Caco-2 (cell line): ENCODE results near the gene DENND4B. TPM values are rescaled to one million over a fixed set of nuclear protein-coding genes. Genes with fewer than 3 reads are reported as not detected.

ENCODE experiments used
- BruUV-seq: library from RNA; stranded (reverse); fragments of 400-500 nt; replicated peaks from 2 replicates; lab custom pipeline; 2021; lab: Mats Ljungman, UMichigan
- CTCF ChIA-PET: fragments of 300-600 bp; sonication (Branson Sonifier 250); formaldehyde crosslinking; loops from one replicate; lab custom pipeline; 2022; ENCODE audit warnings: antibody characterized with exemption; lab: Charles Lee
- POLR2A ChIA-PET: fragments of 300-600 bp; sonication (Branson Sonifier 250); formaldehyde crosslinking; loops from one replicate; lab custom pipeline; 2022; ENCODE audit warnings: antibody characterized with exemption; lab: Charles Lee
- DNase-seq, 2 experiments: peaks; one replicate each; pipeline versions ENCODE4 v3.0.0 to v3.0.0-alpha.2; 2020 to 2022
- H3K27me3 ChIP-seq: replicated peaks from 2 replicates; pipeline ENCODE4 v1.6.0; 2011; ENCODE audit warnings: low read length; ENCODE audit not compliant: control insufficient read depth, insufficient read depth
- H3K36me3 ChIP-seq: 2 replicates; pipeline ENCODE4 v1.5.1; 2011; ENCODE audit warnings: low read length; ENCODE audit not compliant: control insufficient read depth, insufficient read depth
- H3K4me1 ChIP-seq: fragments of 250-450 bp; sonication (Bioruptor Pico); 2 replicates; pipeline ENCODE4 v1.5.1; 2020; ENCODE audit warnings: mild to moderate bottlenecking
- H3K4me3 ChIP-seq: 2 replicates; pipeline ENCODE4 v1.5.1; 2011; ENCODE audit warnings: low read depth, mild to moderate bottlenecking, control low read depth, low read length
- H3K9me3 ChIP-seq: fragments of 250-450 bp; sonication (Bioruptor Pico); 2 replicates; pipeline ENCODE4 v1.5.1; 2020; ENCODE audit warnings: mild to moderate bottlenecking, moderate library complexity
- H3K27ac Mint-ChIP-seq: one replicate; pipeline ENCODE4 v1.8.0; 2022; ENCODE audit warnings: mixed read lengths; ENCODE audit not compliant: unreplicated experiment
- H3K27me3 Mint-ChIP-seq: one replicate; pipeline ENCODE4 v1.8.0; 2022; ENCODE audit warnings: mixed read lengths; ENCODE audit not compliant: insufficient read depth, unreplicated experiment
- H3K36me3 Mint-ChIP-seq: one replicate; pipeline ENCODE4 v1.8.0; 2022; ENCODE audit warnings: mild to moderate bottlenecking, mixed read lengths; ENCODE audit not compliant: insufficient read depth, unreplicated experiment
- H3K4me1 Mint-ChIP-seq: one replicate; pipeline ENCODE4 v1.8.0; 2022; ENCODE audit warnings: low read depth, mixed read lengths; ENCODE audit not compliant: unreplicated experiment
- H3K4me3 Mint-ChIP-seq: one replicate; pipeline ENCODE4 v1.8.0; 2022; ENCODE audit warnings: mild to moderate bottlenecking, moderate library complexity, mixed read lengths; ENCODE audit not compliant: unreplicated experiment
- H3K9me3 Mint-ChIP-seq: one replicate; pipeline ENCODE4 v1.8.0; 2022; ENCODE audit warnings: mixed read lengths; ENCODE audit not compliant: unreplicated experiment
- CTCF ChIP-seq, 2 experiments: fragments of 200-600 bp in 1 of 2; IDR thresholded peaks; 1 replicate in 1 of 2; 2 replicates in 1 of 2; pipeline versions ENCODE4 v1.5.1 to v1.8.0; 2011 to 2022; ENCODE audit warnings: antibody characterized with exemption in 1 of 2, control low read depth in 1 of 2, inconsistent platforms in 1 of 2, low read depth in 1 of 2, low read length in 1 of 2, mild to moderate bottlenecking in 1 of 2, moderate library complexity in 1 of 2; ENCODE audit not compliant: insufficient read depth in 1 of 2, severe bottlenecking in 1 of 2, unreplicated experiment in 1 of 2
- intact Hi-C: fragments of 100-400 bp; cut with micrococcal nuclease; formaldehyde crosslinking; loops from one replicate; pipeline ENCODE4 v1.10.0; 2022; ENCODE audit not compliant: unreplicated experiment
- total RNA-seq: library from RNA; stranded (reverse); gene quantifications from 2 replicates; pipeline ENCODE4 v1.2.3, GENCODE V29; 2022

The DENND4B gene
- total RNA-seq, 1 experiment from 2014 or later = 79.0 TPM

- no peak for TF ChIP-seq CTCF (IDR thresholded peaks at IDR 0.05; ENCODE audit: insufficient read depth in 1 of 2, low read depth in 1 of 2, low read length in 1 of 2, severe bottlenecking in 1 of 2, unreplicated experiment in 1 of 2)
- H3K36me3 ChIP-seq = peaks cover 10% of the 10 kb centered on the region; the same call in 1 of the 2 replicates
- Mint-ChIP-seq H3K4me1 (no peaks in the 10 kb centered on the region), H3K4me3 (no peak overlapping the region), H3K9me3 (no peaks in the 10 kb centered on the region), H3K27ac (no peak overlapping the region), H3K36me3 (peaks cover 39% of the 10 kb centered on the region), H3K27me3 (no peaks in the 10 kb centered on the region)
- intact Hi-C loops = no loop called here
- no peaks in the 10 kb centered on the region for H3K27me3 ChIP-seq
- no peak for DNase-seq
- ChIA-PET CTCF (no interaction called here), POLR2A (no interaction called here)
- H3K9me3 ChIP-seq = no peaks in the 10 kb centered on the region
- BruUV-seq = no TSS peak
- H3K4me3 ChIP-seq = no peak overlapping the region
- H3K4me1 ChIP-seq = no peaks in the 10 kb centered on the region
Measured at GRCh38 chr1:153936011-153936802, 10.3 kb downstream of the DENND4B start.

DNA sequence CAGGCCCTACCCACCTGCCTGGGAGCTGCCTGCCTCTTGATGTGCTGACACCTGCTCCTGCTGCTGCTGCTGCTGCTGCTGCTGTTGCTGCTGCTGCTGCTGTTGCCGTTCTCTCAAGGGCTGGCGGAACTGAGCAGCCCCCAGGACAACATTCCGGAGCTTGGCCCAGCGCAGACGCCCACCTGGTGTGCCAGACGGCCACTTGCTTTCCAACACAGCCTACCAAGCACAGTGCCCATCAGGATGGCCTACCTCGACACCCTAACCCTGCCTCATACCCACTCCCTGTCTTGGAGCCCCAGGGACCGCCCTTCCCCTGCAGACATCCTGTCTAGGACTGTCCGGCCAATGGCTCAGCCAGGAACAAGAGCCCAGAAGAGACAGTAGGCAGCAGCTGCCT is 11.8 kb downstream of the DENND4B start:
- DNase-seq = no peak
- no peaks in the 10 kb centered on the region for H3K9me3 Mint-ChIP-seq
- H3K4me1 Mint-ChIP-seq = no peaks in the 10 kb centered on the region
- no peaks in the 10 kb centered on the region for H3K4me1 ChIP-seq
- peaks cover 10% of the 10 kb centered on the region for H3K36me3 ChIP-seq
- H3K36me3 Mint-ChIP-seq = peaks cover 39% of the 10 kb centered on the region
- no TSS peak for BruUV-seq
- no peak for TF ChIP-seq CTCF (IDR thresholded peaks at IDR 0.05; ENCODE audit: insufficient read depth in 1 of 2, low read depth in 1 of 2, low read length in 1 of 2, severe bottlenecking in 1 of 2, unreplicated experiment in 1 of 2)
- H3K27me3 Mint-ChIP-seq = no peaks in the 10 kb centered on the region
- CTCF ChIA-PET = no interaction called here
- POLR2A ChIA-PET = no interaction called here
- intact Hi-C loops = no loop called here
- no peaks in the 10 kb centered on the region for H3K9me3 ChIP-seq
- H3K4me3 ChIP-seq = no peak overlapping the region
- no peak overlapping the region for H3K4me3 Mint-ChIP-seq
- no peak overlapping the region for H3K27ac Mint-ChIP-seq
- no peaks in the 10 kb centered on the region for H3K27me3 ChIP-seq

DNA sequence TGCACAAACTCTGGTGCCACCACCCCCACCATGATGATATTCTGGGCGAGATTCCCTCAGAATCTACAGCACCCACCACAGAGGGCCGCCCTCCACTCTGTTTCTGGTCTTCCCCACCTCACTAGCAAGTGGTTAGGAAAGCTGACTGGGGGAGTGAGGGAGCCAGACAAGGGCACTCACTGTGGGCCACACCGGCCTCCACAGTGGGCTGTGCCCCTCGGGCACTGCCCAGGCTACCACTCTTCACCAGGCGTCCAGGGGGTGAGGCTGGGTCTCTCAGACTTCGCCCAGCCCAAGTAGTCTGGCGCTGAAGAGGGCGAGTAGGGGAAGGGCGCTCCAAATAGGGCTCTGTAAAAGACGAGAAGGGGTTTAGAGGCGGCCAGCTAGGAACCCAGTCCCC is 12.6 kb downstream of the DENND4B start:
- H3K27me3 ChIP-seq = no peaks in the 10 kb centered on the region
- no peaks in the 10 kb centered on the region for H3K4me1 Mint-ChIP-seq
- H3K4me1 ChIP-seq = no peaks in the 10 kb centered on the region
- no peaks in the 10 kb centered on the region for H3K9me3 ChIP-seq
- H3K4me3 Mint-ChIP-seq = no peak overlapping the region
- no peak for DNase-seq
- H3K36me3 Mint-ChIP-seq = peaks cover 39% of the 10 kb centered on the region
- intact Hi-C loops = no loop called here
- H3K9me3 Mint-ChIP-seq = no peaks in the 10 kb centered on the region
- CTCF ChIA-PET = no interaction called here
- POLR2A ChIA-PET = no interaction called here
- no peak for TF ChIP-seq CTCF (IDR thresholded peaks at IDR 0.05; ENCODE audit: insufficient read depth in 1 of 2, low read depth in 1 of 2, low read length in 1 of 2, severe bottlenecking in 1 of 2, unreplicated experiment in 1 of 2)
- no TSS peak for BruUV-seq
- H3K36me3 ChIP-seq = peaks cover 8% of the 10 kb centered on the region
- H3K27ac Mint-ChIP-seq = no peak overlapping the region
- H3K4me3 ChIP-seq = no peak overlapping the region
- H3K27me3 Mint-ChIP-seq = no peaks in the 10 kb centered on the region
